A673 (cell line): Measurements from ENCODE around the gene SDF4. TPM values are rescaled to one million over a fixed set of nuclear protein-coding genes. Genes with fewer than 3 reads are reported as not detected.

Source experiments
- BruUV-seq: library from RNA; stranded (reverse); fragments of 400-500 nt; replicated peaks from 2 replicates; lab custom pipeline; 2021; lab: Mats Ljungman, UMichigan
- CTCF ChIA-PET: fragments of 300-600 bp; sonication (Branson Sonifier 250); formaldehyde crosslinking; loops from one replicate; lab custom pipeline; 2022; ENCODE audit warnings: antibody characterized with exemption; lab: Charles Lee
- POLR2A ChIA-PET: fragments of 300-600 bp; sonication (Branson Sonifier 250); formaldehyde crosslinking; loops from one replicate; lab custom pipeline; 2022; ENCODE audit warnings: antibody characterized with exemption; ENCODE audit not compliant: low non-redundant PET; lab: Charles Lee
- DNase-seq: peaks from one replicate; pipeline ENCODE4 v3.0.0-alpha.2; 2015; ENCODE audit warnings: low spot score
- H3K27ac ChIP-seq: fragments of 200-600 bp; sonication (generic); 2 replicates; pipeline ENCODE4 v1.5.1; 2016; ENCODE audit warnings: mixed run types, low read depth, mild to moderate bottlenecking, mixed read lengths, antibody characterized with exemption, low read length; ENCODE audit not compliant: poor library complexity, severe bottlenecking
- H3K27me3 ChIP-seq: fragments of 200-600 bp; sonication (generic); replicated peaks from 2 replicates; pipeline ENCODE4 v1.6.1; 2017; ENCODE audit warnings: mixed run types, low read depth, mild to moderate bottlenecking, mixed read lengths, antibody characterized with exemption, low read length; ENCODE audit not compliant: insufficient read depth, poor library complexity
- H3K36me3 ChIP-seq: fragments of 200-600 bp; sonication (generic); 2 replicates; pipeline ENCODE4 v1.6.1; 2016; ENCODE audit warnings: mixed run types, mild to moderate bottlenecking, mixed read lengths, antibody characterized with exemption, low read length; ENCODE audit not compliant: insufficient read depth, poor library complexity, severe bottlenecking
- H3K4me1 ChIP-seq: fragments of 200-600 bp; sonication (generic); 2 replicates; pipeline ENCODE4 v1.6.1; 2017; ENCODE audit warnings: mixed run types, mild to moderate bottlenecking, mixed read lengths, antibody characterized with exemption, low read length; ENCODE audit not compliant: insufficient read depth, poor library complexity, severe bottlenecking
- H3K4me3 ChIP-seq: fragments of 200-600 bp; sonication (generic); 2 replicates; pipeline ENCODE4 v1.5.1; 2016; ENCODE audit warnings: low read depth, mixed run types, mild to moderate bottlenecking, mixed read lengths, low read length; ENCODE audit not compliant: poor library complexity, severe bottlenecking
- H3K9me3 ChIP-seq: fragments of 200-600 bp; sonication (generic); 2 replicates; pipeline ENCODE4 v1.6.1; 2016; ENCODE audit warnings: mixed run types, low read depth, mild to moderate bottlenecking, mixed read lengths, antibody characterized with exemption, low read length; ENCODE audit not compliant: poor library complexity, severe bottlenecking
- EZH2 ChIP-seq: fragments of 200-600 bp; sonication (generic); IDR thresholded peaks from 2 replicates; pipeline ENCODE4 v1.6.1; 2017; ENCODE audit warnings: borderline replicate concordance, low read depth, mild to moderate bottlenecking, mixed read lengths, antibody characterized with exemption, low read length; ENCODE audit not compliant: poor library complexity, severe bottlenecking
- intact Hi-C: fragments of 100-400 bp; cut with micrococcal nuclease; formaldehyde crosslinking; loops from one replicate; pipeline ENCODE4 v1.10.0; 2022; ENCODE audit not compliant: unreplicated experiment
- total RNA-seq: library from RNA; stranded (reverse); gene quantifications from 2 replicates; pipeline ENCODE4 v1.2.3, GENCODE V29; 2021
- TF ChIP-seq, protein P1 (sequence below): fragments of 300-800, 200-600 bp; sonication (generic); conservative IDR thresholded peaks from 2 replicates; pipeline ENCODE4 v1.5.1; 2017; ENCODE audit warnings: low read depth, mild to moderate bottlenecking, antibody characterized with exemption, low read length, moderate library complexity, mixed read lengths

The SDF4 gene
- total RNA-seq, 1 experiment from 2014 or later: 133 TPM

DNA sequence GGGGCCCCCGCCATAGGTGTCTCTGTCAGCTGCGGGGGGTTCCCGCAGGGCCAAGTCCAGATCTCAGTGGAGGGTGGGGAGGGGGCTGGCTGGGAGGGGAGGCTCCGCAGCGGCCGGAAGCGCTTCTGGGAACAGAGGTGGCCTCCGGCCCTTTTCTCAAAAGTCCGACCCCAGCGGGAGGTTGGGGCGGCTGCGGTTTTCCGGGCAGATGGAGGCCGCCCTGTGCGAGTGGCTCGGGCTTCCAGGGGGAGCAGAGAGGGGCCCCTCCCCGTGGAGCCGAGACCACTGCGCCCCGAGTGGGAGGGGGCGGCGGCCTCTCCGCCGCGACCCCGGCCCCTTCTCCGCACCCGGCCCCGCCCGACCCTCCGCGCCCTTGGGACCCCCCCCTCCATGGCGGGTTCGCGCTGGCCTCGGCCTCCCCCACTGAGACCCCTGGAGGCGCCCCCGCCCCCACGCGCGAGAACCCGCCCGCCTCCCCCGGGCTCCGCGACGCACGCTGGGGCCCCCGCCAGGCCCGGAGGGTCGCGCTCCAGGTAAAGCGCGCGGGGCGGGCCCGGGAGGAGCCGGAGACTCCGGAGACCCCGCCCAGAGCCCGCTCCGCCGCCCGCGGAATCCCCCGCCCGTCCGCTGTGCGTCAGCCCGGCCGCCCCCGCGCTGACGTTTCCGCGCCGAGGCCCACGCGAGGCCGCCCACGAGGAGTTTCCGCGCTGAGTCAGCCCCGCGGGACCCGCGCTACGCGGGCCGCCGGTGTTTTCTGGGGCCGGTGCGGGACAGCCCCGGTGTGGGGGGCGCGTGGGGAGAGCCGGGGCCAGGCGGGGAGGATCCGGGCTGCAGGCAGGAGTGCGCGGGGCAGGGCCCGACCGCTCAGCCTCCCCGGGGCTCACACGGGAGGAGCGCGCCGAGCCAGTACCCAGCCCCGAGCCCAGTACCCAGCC lies 30.7 kb downstream of the SDF4 start:
- peak; percentile 57 for DNase-seq
- Histone ChIP-seq H3K9me3 (no peaks in the 10 kb centered on the region), H3K27ac (peak overlapping the region; percentile 32), H3K27me3 (no peaks in the 10 kb centered on the region), H3K36me3 (no peaks in the 10 kb centered on the region), H3K4me3 (peak overlapping the region; percentile 48), H3K4me1 (no peaks in the 10 kb centered on the region)
- ChIA-PET CTCF (no interaction called here), POLR2A (no interaction called here)
- intact Hi-C loops: no loop called here
- no TSS peak for BruUV-seq
- no peak for TF ChIP-seq EZH2
- TF ChIP-seq, protein P1, sequence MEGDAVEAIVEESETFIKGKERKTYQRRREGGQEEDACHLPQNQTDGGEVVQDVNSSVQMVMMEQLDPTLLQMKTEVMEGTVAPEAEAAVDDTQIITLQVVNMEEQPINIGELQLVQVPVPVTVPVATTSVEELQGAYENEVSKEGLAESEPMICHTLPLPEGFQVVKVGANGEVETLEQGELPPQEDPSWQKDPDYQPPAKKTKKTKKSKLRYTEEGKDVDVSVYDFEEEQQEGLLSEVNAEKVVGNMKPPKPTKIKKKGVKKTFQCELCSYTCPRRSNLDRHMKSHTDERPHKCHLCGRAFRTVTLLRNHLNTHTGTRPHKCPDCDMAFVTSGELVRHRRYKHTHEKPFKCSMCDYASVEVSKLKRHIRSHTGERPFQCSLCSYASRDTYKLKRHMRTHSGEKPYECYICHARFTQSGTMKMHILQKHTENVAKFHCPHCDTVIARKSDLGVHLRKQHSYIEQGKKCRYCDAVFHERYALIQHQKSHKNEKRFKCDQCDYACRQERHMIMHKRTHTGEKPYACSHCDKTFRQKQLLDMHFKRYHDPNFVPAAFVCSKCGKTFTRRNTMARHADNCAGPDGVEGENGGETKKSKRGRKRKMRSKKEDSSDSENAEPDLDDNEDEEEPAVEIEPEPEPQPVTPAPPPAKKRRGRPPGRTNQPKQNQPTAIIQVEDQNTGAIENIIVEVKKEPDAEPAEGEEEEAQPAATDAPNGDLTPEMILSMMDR: no peak

DNA sequence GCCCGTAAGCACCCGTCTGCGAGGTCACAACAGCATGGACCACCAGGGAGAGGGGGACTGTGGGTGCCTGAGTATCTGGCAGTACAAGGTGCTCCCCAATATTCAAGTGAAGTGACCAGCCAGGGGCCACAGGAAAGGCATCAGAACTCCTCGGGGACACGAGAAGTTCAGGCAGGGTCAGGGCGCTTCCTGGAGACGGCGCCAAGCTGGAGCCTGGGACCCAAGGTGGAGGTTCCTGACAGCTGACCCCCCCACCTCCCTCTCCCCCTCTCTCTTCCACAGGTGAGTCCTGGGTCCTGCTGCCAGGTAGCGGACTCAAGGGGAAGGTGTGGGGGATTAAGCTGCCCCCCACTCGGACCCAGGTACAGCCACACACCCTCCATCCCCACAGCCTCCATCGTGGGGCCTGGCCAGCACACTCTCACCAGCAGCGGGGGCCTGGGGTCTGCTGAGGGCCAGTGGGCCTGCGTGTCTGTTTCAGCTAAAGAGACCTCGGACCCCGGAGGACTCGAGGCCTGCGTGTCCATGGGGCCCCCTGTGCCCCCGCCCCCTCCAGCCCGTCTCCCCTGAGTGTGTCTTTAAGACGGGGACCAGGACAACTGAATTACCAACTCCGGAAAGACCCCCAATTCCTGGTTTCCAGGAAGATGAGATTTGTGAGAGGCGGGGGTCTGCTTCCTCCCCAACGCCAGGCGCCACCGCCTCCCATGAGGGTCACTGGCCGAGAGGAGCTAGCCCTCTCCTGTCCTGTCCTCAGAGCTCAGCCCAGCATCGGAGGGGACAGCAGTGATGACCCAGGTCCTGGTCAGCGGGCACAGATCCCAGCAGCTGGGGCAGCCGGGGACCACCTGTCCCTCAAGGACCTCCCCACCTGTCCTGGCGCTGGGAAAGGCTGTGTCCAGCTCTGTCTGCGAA lies 31.6 kb downstream of the SDF4 start:
- DNase-seq: no peak
- H3K27ac ChIP-seq: no peak overlapping the region
- TF ChIP-seq EZH2: no peak
- TF ChIP-seq, protein P1: no peak
- POLR2A ChIA-PET: no interaction called here
- intact Hi-C loops: no loop called here
- no peaks in the 10 kb centered on the region for H3K4me1 ChIP-seq
- no peaks in the 10 kb centered on the region for H3K27me3 ChIP-seq
- H3K36me3 ChIP-seq: no peaks in the 10 kb centered on the region
- BruUV-seq: no TSS peak
- CTCF ChIA-PET: no interaction called here
- no peaks in the 10 kb centered on the region for H3K9me3 ChIP-seq
- H3K4me3 ChIP-seq: peak overlapping the region; percentile 48

DNA sequence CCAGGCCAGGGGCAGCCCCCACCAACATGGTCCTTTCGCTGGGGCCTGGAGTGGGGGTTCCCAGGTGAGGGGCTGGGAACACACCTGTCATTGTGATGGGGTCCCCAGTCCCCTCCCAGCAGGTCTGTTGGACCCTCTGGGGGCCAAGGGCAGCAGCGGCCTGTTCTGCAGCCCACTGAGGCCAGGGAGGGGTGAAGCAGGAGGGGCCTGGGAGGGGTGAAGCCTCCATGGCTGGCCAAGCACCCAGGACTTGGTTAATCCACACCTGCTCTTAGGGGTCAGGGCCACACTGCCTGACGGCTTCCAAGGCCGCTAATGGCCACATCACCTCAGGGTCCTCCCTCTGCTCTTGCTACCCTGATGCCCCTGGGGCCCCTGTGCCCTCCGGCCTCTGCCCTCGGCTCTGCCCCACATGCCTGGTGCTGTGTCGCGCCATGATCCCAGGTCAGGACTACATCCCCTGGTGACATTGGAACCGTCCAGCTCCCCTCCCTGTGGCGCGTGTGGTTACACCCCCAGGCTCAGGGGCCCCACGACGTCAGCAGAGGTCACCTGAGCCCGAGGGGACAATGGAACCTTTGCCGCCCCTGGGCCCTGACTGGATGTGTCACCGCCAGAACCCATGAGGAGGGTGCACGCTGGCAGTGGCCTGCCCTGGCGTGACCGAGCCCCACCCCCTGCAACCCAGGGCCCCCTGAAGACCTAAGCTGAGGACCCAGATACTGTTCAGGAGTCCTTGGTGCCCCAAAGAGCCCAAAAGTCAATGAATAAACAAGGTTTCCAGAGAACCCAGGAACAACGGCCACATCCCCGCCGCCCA lies 32.5 kb downstream of the SDF4 start:
- ChIA-PET POLR2A (no interaction called here), CTCF (interaction anchor here (0.6 kb wide), 1 partner anchor 93 kb away, joined by 3 read pairs; no protein-coding TSS in a partner anchor)
- BruUV-seq: no TSS peak

More for the DNA sequence above, 32.5 kb downstream of the SDF4 start:
- Histone ChIP-seq H3K36me3 (no peaks in the 10 kb centered on the region), H3K4me1 (no peaks in the 10 kb centered on the region), H3K27ac (no peak overlapping the region), H3K27me3 (no peaks in the 10 kb centered on the region), H3K4me3 (no peak overlapping the region), H3K9me3 (no peaks in the 10 kb centered on the region)
- TF ChIP-seq EZH2: no peak
- TF ChIP-seq, protein P1: no peak
- intact Hi-C loops: no loop called here
- no peak for DNase-seq
